Motor neuron (in vitro differentiated cells): ENCODE measurements around the gene IQCB1. TPM values are rescaled to one million over a fixed set of nuclear protein-coding genes. Genes with fewer than 3 reads are reported as not detected.
A peak's percentile ranks its signal among the peaks of the same experiment; 100 is the strongest.
"Not testable (repeated sequence)": the region's sequence is repeated elsewhere in the genome, so short reads cannot be mapped to it uniquely, and the experiment has no call there.

Experiments
- ATAC-seq, 8 experiments: fragments of 200-7000 bp; cut with Tn5 transposase; replicated peaks in 6 of 8; 2 replicates each; pipeline ENCODE4 v1.8.0; 2021; ENCODE audit warnings: mild to moderate bottlenecking in 8 of 8, moderate library complexity in 8 of 8
- H3K27ac ChIP-seq, 2 donors: fragments of 250-450 bp; sonication (Bioruptor Pico); 2 replicates each; pipeline ENCODE4 v1.9.0; 2021; ENCODE audit warnings: antibody characterized with exemption in 2 of 2, mild to moderate bottlenecking in 2 of 2, moderate library complexity in 1 of 2
- H3K4me1 ChIP-seq, 2 donors: fragments of 250-450 bp; sonication (Bioruptor Pico); replicated peaks in 1 of 2; 2 replicates each; pipeline ENCODE4 v1.6.1; 2021; ENCODE audit warnings: antibody characterized with exemption in 2 of 2, mild to moderate bottlenecking in 2 of 2, moderate library complexity in 1 of 2
- H3K4me3 ChIP-seq, 5 donors: fragments of 250-450 bp; sonication (Bioruptor Pico); 2 replicates each; pipeline ENCODE4 v1.9.0; 2021; ENCODE audit warnings: antibody characterized with exemption in 5 of 5, mild to moderate bottlenecking in 5 of 5, moderate library complexity in 4 of 5
- WGBS, 10 experiments: fragments of 450-650 bp; shearing (Covaris generic); methylation state at CpG; one replicate each; pipeline ENCODE4 v1.0.0; 2022; 5-methylcytosine and 5-hydroxymethylcytosine counted together
- in situ Hi-C, 9 experiments: fragments of 400-800 bp; cut with MboI; loops; one replicate each; pipeline ENCODE4 v1.15.0; 2021; ENCODE audit warnings: low sequenced_read_pairs in 9 of 9, low pct_unique_long_range_greater_than_20kb in 2 of 9; ENCODE audit not compliant: unreplicated experiment in 9 of 9
- total RNA-seq, 8 experiments: library from RNA; unstranded; fragments of 300-600 nt; gene quantifications; 2 replicates each; pipeline versions ENCODE4 v1.2.3 to v1.2.4, GENCODE V29; 2022

IQCB1 gene
- total RNA-seq, 8 experiments from 2014 or later: 20.0 to 46.6 (median 36.4) TPM

- no peak for ATAC-seq
- in situ Hi-C loops: no loop called here
- 0 to 80% methylated on average over 1 of the region's 1 CpG; no CpG with 5 or more reads in 8 of the 10 experiments for whole genome bisulfite sequencing, 10 experiments
- Histone ChIP-seq H3K27ac (no peak overlapping the region), H3K4me1 (peaks cover 2 to 7% of the 10 kb centered on the region in 2 donors), H3K4me3 (no peak overlapping the region)
These were observed 82.1 kb downstream of the IQCB1 start for GRCh38 chr3:121752772-121753171.

GRCh38 chr3:121752261-121752660 lies 82.6 kb downstream of the IQCB1 start:
- Histone ChIP-seq H3K4me1 (peaks cover 4 to 10% of the 10 kb centered on the region in 2 donors), H3K4me3 (no peak overlapping the region), H3K27ac (no peak overlapping the region)
- no peak for ATAC-seq
- in situ Hi-C loops: no loop called here
- WGBS, 10 experiments: 25 to 100% (median 80%) methylated on average over 1 of the region's 1 CpG; no CpG with 5 or more reads in 1 of the 10 experiments

- Histone ChIP-seq H3K27ac (peak overlapping the region; percentile 75 to 85), H3K4me3 (peak overlapping the region; percentile 63 to 95 (median 84)), H3K4me1 (peaks cover 4 to 14% of the 10 kb centered on the region in 2 donors)
- WGBS, 10 experiments: 0 to 17% (median 0%) methylated on average over 3 to 9 of the region's 9 CpGs; no CpG with 5 or more reads in 2 of the 10 experiments
- in situ Hi-C loops: no loop called here
- no peak for ATAC-seq
These were observed 84.8 kb downstream of the IQCB1 start for GRCh38 chr3:121750087-121750415.

GRCh38 chr3:121749276-121750086 lies 85.4 kb downstream of the IQCB1 start, which contains the start of gene GOLGB1:
GOLGB1 (minus strand) TSS chr3:121749741; CDS start chr3:121730971, 18,770 bp downstream.
- 0 to 4% (median 0%) methylated on average over 3 to 9 of the region's 51 CpGs; no CpG with 5 or more reads in 1 of the 10 experiments for WGBS, 10 experiments
- in situ Hi-C loops: no loop called here
- Histone ChIP-seq H3K4me1 (peaks cover 4 to 14% of the 10 kb centered on the region in 2 donors), H3K4me3 (peak within 1 kb of the TSS; percentile 63 to 95 (median 84)), H3K27ac (peak within 1 kb of the TSS; percentile 84 to 97)
- peak; percentile 91 to 97 (median 96) for ATAC-seq

GRCh38 chr3:121748680-121749275 lies 86.1 kb downstream of the IQCB1 start:
- ATAC-seq: peak in 3 of 8 experiments; percentile 40 to 43 (median 40)
- peak overlapping the region; percentile 84 to 97 for H3K27ac ChIP-seq
- peaks cover 4 to 14% of the 10 kb centered on the region in 2 donors for H3K4me1 ChIP-seq
- in situ Hi-C loops: no loop called here
- peak overlapping the region; percentile 63 to 95 (median 84) for H3K4me3 ChIP-seq
- 0 to 20% (median 3%) methylated on average over 2 to 15 of the region's 17 CpGs for WGBS, 10 experiments

GRCh38 chr3:121747976-121748375 lies 86.9 kb downstream of the IQCB1 start:
- H3K27ac ChIP-seq: no peak overlapping the region
- 0 to 65% (median 30%) methylated on average over 1 to 3 of the region's 3 CpGs; no CpG with 5 or more reads in 1 of the 10 experiments for WGBS, 10 experiments

GRCh38 chr3:121743106-121743505 lies 91.8 kb downstream of the IQCB1 start:
- peaks cover 4 to 10% of the 10 kb centered on the region in 2 donors for H3K4me1 ChIP-seq
- H3K27ac ChIP-seq, H3K4me3 ChIP-seq, in situ Hi-C loops, ATAC-seq: not testable (repeated sequence)
- 88 to 100% (median 100%) methylated on average over 1 to 2 of the region's 2 CpGs; no CpG with 5 or more reads in 3 of the 10 experiments for WGBS, 10 experiments

More at GRCh38 chr3:121747976-121748375, 86.9 kb downstream of the IQCB1 start:
- H3K4me1 ChIP-seq: peaks cover 4 to 14% of the 10 kb centered on the region in 2 donors
- in situ Hi-C loops: no loop called here
- no peak for ATAC-seq
- H3K4me3 ChIP-seq: peak overlapping the region; percentile 63 to 95 (median 84)

GRCh38 chr3:121740896-121741295 lies 94.0 kb downstream of the IQCB1 start:
- Histone ChIP-seq H3K4me1 (no peaks in the 10 kb centered on the region), H3K4me3 (no peak overlapping the region), H3K27ac (no peak overlapping the region)
- in situ Hi-C loops: no loop called here
- WGBS, 10 experiments: 0 to 100% (median 83%) methylated on average over 1 to 2 of the region's 2 CpGs
- no peak for ATAC-seq

- no peak overlapping the region for H3K27ac ChIP-seq
- ATAC-seq: no peak
- H3K4me3 ChIP-seq: no peak overlapping the region
- H3K4me1 ChIP-seq: no peaks in the 10 kb centered on the region
- in situ Hi-C loops: no loop called here
These were observed 95.0 kb downstream of the IQCB1 start for GRCh38 chr3:121739902-121740301.

- in situ Hi-C loops: no loop called here
These were observed 97.2 kb downstream of the IQCB1 start for GRCh38 chr3:121737644-121738043.

GRCh38 chr3:121736112-121736511 lies 98.7 kb downstream of the IQCB1 start:
- WGBS, 10 experiments: 71 to 100% (median 94%) methylated on average over 1 to 3 of the region's 3 CpGs; no CpG with 5 or more reads in 1 of the 10 experiments
- no peak overlapping the region for H3K27ac ChIP-seq
- ATAC-seq: peak in 2 of 8 experiments; percentile 15 to 38
- H3K4me3 ChIP-seq: no peak overlapping the region
- peaks cover 3 to 4% of the 10 kb centered on the region in 2 donors for H3K4me1 ChIP-seq
- in situ Hi-C loops: no loop called here

More at GRCh38 chr3:121737644-121738043, 97.2 kb downstream of the IQCB1 start:
- no peak overlapping the region for H3K4me3 ChIP-seq
- H3K27ac ChIP-seq: no peak overlapping the region
- 93 to 100% (median 100%) methylated on average over 1 to 4 of the region's 4 CpGs for WGBS, 10 experiments
- no peaks in the 10 kb centered on the region for H3K4me1 ChIP-seq
- no peak for ATAC-seq

- ATAC-seq: no peak
- H3K27ac ChIP-seq: no peak overlapping the region
- no peak overlapping the region for H3K4me3 ChIP-seq
- in situ Hi-C loops: no loop called here
- H3K4me1 ChIP-seq: peaks cover 6 to 10% of the 10 kb centered on the region in 2 donors
These were observed 99.7 kb downstream of the IQCB1 start for GRCh38 chr3:121735047-121735696.
